ENCODE data around the gene WDR3. TPM values are rescaled to one million over a fixed set of nuclear protein-coding genes. Genes with fewer than 3 reads are reported as not detected.

WDR3 gene
- total RNA-seq (2014; rRNA removed; shearing (Covaris generic)) (20.5 and 32.2 TPM in 2 replicates), polyA plus RNA-seq (2016; fragmentation: Nextera tagmentation; extraction: Ambion mirVana) (28.7 and 31.4 TPM in 2 replicates)

DNA sequence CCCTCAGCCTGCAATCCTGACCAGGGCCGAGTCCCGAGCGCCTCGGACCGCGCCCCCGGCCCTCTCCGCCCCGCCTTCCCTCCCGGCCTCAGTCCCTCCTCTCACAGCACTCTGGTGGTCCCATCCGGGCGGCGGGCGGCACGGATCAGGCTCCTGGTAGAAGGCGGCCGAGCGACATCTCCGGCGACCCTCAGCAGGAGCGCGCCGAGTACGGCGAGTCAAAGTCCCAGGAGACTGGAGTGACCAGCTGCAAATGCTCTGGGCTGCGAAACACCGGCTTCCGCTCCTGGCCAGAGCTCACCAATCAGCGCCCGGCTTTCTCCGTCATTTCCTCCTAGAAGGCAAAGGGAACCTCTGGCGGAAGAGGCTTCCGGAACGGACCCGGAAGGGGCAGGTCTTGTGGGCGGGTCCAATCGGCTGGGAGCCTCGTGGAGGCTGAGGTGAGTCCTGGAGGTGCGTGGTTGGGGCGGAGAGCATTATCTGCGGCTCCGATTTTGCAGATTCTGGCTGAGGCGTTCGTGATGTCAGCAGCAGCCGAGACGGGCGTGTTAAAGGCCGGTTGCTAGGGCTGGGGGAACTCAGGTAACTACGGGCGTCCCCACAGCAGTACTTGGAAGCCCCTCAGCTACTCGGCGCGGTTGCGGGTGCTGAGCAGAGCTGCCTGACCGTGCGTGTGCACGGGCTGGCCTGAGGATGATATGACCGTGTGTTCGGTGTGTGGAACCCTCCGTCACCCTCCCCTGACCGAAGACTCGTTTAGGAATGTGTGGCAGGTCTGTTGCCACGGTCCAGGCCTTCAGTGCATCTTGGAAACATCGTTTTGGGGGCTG, at the start of gene WDR3, which contains the start of gene GDAP2:
WDR3 (plus strand) TSS at position 397 of the 830 bp plus-strand sequence. CDS start 3,581 bp downstream, outside the sequence.
GDAP2 (minus strand) TSS at position 279 of the 830 bp plus-strand sequence. CDS start 9,264 bp downstream, outside the sequence.
- WGBS, 2 experiments (ENCODE audit: low coverage in 1 of 2, low lambda C conversion rate in 2 of 2, missing lambda C conversion rate in 2 of 2) = 1% methylated on average over 47 to 63 of the region's 64 CpGs
- Histone ChIP-seq H3K9me3 (ENCODE audit: low read depth) (no peaks in the 10 kb centered on the region), H3K4me2 (ENCODE audit: unreplicated experiment) (peak within 1 kb of the TSS; percentile 97), H4K20me1 (ENCODE audit: insufficient read depth) (peaks cover 3% of the 10 kb centered on the region; the same call in 1 of the 2 replicates), H3K4me1 (ENCODE audit: insufficient read depth) (peaks cover 32% of the 10 kb centered on the region), H3F3A (ENCODE audit: insufficient read depth) (peaks cover 10% of the 10 kb centered on the region), H3K79me2 (ENCODE audit: insufficient read depth) (peaks cover 92% of the 10 kb centered on the region), H3K9ac (peak within 1 kb of the TSS; percentile 83), H3K27me3 (replicated peaks; ENCODE audit: insufficient read depth) (no peaks in the 10 kb centered on the region), H2AFZ (peak within 1 kb of the TSS; percentile 95), H3K9me2 (ENCODE audit: insufficient read depth) (no peaks in the 10 kb centered on the region), H3K36me3 (ENCODE audit: low read depth) (no peaks in the 10 kb centered on the region), H3K27ac (peak within 1 kb of the TSS; percentile 59), H3K4me3 (peak within 1 kb of the TSS; percentile 97)
- TF ChIP-seq EZH2phosphoT487 (IDR thresholded peaks at IDR 0.05; ENCODE audit: insufficient read depth, low read depth) = no peak
- no peak for TF ChIP-seq EZH2 (IDR thresholded peaks at IDR 0.05; ENCODE audit: insufficient read depth, poor library complexity, severe bottlenecking)
- in situ Hi-C loops (cut with MboI) = no loop called here
- DNase-seq = peak; percentile 99

DNA sequence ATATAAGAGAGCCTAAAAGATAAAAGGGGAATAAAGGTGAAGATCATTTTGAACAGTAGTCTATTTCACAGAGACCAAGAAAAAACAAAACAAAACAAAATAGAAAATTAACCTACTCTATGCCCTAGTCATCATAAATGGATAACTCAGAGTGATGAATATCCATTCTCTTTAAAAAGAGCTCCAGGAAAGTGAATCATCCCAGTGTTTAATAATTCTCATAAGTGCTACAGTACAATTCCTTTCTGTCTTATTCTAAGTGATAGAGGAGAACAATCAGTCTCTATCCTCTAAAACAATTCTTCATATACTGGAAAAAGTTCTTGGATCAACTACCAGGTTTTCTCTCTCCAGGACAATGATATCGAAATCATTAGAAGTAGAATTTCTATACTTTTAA, 45.9 kb upstream of the WDR3 start:
- Histone ChIP-seq H3K27me3 (replicated peaks; ENCODE audit: insufficient read depth) (no peaks in the 10 kb centered on the region), H2AFZ (no peak overlapping the region), H3K9me2 (ENCODE audit: insufficient read depth) (no peaks in the 10 kb centered on the region), H3K4me1 (ENCODE audit: insufficient read depth) (peaks cover 38% of the 10 kb centered on the region), H4K20me1 (ENCODE audit: insufficient read depth) (no peaks in the 10 kb centered on the region), H3K4me2 (ENCODE audit: unreplicated experiment) (no peak overlapping the region), H3K9me3 (ENCODE audit: low read depth) (no peaks in the 10 kb centered on the region), H3K27ac (no peak overlapping the region), H3K79me2 (ENCODE audit: insufficient read depth) (no peaks in the 10 kb centered on the region), H3K36me3 (ENCODE audit: low read depth) (peaks cover 9% of the 10 kb centered on the region), H3K4me3 (no peak overlapping the region), H3K9ac (no peak overlapping the region), H3F3A (ENCODE audit: insufficient read depth) (peaks cover 30% of the 10 kb centered on the region)
- DNase-seq = peak; percentile 22
- WGBS, 2 experiments (ENCODE audit: low coverage in 1 of 2, low lambda C conversion rate in 2 of 2, missing lambda C conversion rate in 2 of 2) = 98 to 100% methylated on average over 1 of the region's 1 CpG
- TF ChIP-seq EZH2 (IDR thresholded peaks at IDR 0.05; ENCODE audit: insufficient read depth, poor library complexity, severe bottlenecking) (no peak), EZH2phosphoT487 (IDR thresholded peaks at IDR 0.05; ENCODE audit: insufficient read depth, low read depth) (no peak)
- in situ Hi-C loops (cut with MboI) = loop anchor here (10.0 kb wide), 1 partner anchor 349 kb away; no protein-coding TSS in a partner anchor

DNA sequence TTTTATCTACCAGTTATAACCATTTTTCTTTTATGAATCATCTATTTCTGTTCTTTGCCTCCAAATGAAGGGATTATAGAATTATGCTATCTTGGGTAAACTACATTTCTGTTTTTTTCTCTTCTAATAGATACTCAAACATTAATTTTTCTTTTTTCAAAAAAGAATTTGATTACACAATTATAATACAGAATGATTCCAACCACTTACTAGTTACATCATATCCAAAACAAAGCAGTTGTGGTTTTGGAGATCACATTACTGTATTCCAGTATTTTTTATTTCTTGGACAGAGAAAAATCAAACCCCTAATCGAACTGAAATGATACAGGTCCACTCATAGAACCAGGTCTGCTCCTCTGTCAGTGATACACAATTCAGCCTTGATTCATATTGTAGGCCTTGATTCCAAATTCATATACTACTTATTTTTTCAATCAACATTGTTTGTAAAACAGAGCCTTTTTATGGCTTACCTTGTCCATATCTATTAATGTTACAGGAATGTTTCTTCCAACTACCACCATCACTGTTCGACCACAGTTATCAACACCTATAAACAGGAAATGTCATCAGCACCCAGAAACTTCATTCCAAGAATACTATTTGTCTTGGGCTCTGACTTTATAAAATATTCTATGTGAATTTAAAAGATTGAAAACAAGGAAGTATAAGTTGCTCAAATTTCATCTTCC, 43.3 kb upstream of the WDR3 start:
- Histone ChIP-seq H3K36me3 (ENCODE audit: low read depth) (no peaks in the 10 kb centered on the region), H3K9me2 (ENCODE audit: insufficient read depth) (0 out of 2 replicates have a peak, but pooled peaks cover 4% of the 10 kb centered on the region), H2AFZ (no peak overlapping the region; the same call in 1 of the 2 replicates), H3K79me2 (ENCODE audit: insufficient read depth) (no peaks in the 10 kb centered on the region), H4K20me1 (ENCODE audit: insufficient read depth) (no peaks in the 10 kb centered on the region), H3K9me3 (ENCODE audit: low read depth) (no peaks in the 10 kb centered on the region), H3K27me3 (replicated peaks; ENCODE audit: insufficient read depth) (no peaks in the 10 kb centered on the region), H3K27ac (peak overlapping the region; percentile 49), H3K4me2 (ENCODE audit: unreplicated experiment) (peak overlapping the region; percentile 31), H3K4me1 (ENCODE audit: insufficient read depth) (peaks cover 38% of the 10 kb centered on the region), H3K4me3 (no peak overlapping the region), H3K9ac (no peak overlapping the region), H3F3A (ENCODE audit: insufficient read depth) (peaks cover 30% of the 10 kb centered on the region)
- TF ChIP-seq EZH2 (IDR thresholded peaks at IDR 0.05; ENCODE audit: insufficient read depth, poor library complexity, severe bottlenecking) (no peak), EZH2phosphoT487 (IDR thresholded peaks at IDR 0.05; ENCODE audit: insufficient read depth, low read depth) (no peak)
- in situ Hi-C loops (cut with MboI) = loop anchor here (10.0 kb wide), 1 partner anchor 351 kb away; no protein-coding TSS in a partner anchor
- 23 to 35% methylated on average over 2 of the region's 2 CpGs for WGBS, 2 experiments (ENCODE audit: low coverage in 1 of 2, low lambda C conversion rate in 2 of 2, missing lambda C conversion rate in 2 of 2)
- DNase-seq = peak; percentile 58

DNA sequence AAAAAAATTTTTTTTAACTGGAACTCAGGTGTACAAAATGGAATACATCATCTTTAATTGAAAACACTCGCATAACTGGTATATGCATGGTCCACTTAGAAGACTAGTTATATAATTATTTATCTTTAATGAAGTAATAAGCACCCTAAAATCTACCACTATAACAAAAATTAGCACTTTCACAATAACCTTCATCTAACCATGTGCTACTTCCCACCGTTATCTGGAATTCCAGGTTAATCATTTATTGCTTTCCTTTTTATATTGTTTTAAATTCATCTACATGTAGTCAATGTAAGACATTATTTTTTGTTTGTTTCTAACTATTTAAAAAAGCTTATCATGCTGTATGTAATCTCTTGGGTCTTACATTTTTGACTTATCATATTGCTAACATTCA, 39.1 kb upstream of the WDR3 start:
- Histone ChIP-seq H3K4me3 (no peak overlapping the region), H3K36me3 (ENCODE audit: low read depth) (no peaks in the 10 kb centered on the region), H3F3A (ENCODE audit: insufficient read depth) (peaks cover 20% of the 10 kb centered on the region), H3K4me1 (ENCODE audit: insufficient read depth) (peaks cover 29% of the 10 kb centered on the region), H3K27me3 (replicated peaks; ENCODE audit: insufficient read depth) (no peaks in the 10 kb centered on the region), H3K9ac (no peak overlapping the region), H3K9me3 (ENCODE audit: low read depth) (no peaks in the 10 kb centered on the region), H2AFZ (no peak overlapping the region), H4K20me1 (ENCODE audit: insufficient read depth) (no peaks in the 10 kb centered on the region), H3K79me2 (ENCODE audit: insufficient read depth) (no peaks in the 10 kb centered on the region), H3K9me2 (ENCODE audit: insufficient read depth) (0 out of 2 replicates have a peak, but pooled peaks cover 4% of the 10 kb centered on the region), H3K27ac (no peak overlapping the region), H3K4me2 (ENCODE audit: unreplicated experiment) (no peak overlapping the region)
- in situ Hi-C loops (cut with MboI) = no loop called here
- WGBS, 2 experiments (ENCODE audit: low coverage in 1 of 2, low lambda C conversion rate in 2 of 2, missing lambda C conversion rate in 2 of 2) = 98% methylated on average over 2 of the region's 2 CpGs
- DNase-seq = no peak
- TF ChIP-seq EZH2phosphoT487 (IDR thresholded peaks at IDR 0.05; ENCODE audit: insufficient read depth, low read depth) (no peak), EZH2 (IDR thresholded peaks at IDR 0.05; ENCODE audit: insufficient read depth, poor library complexity, severe bottlenecking) (no peak)
